ENCODE results near the gene G6PC3.
A peak's percentile ranks its signal among the peaks of the same experiment; 100 is the strongest.
"Not testable (repeated sequence)": the region's sequence is repeated elsewhere in the genome, so short reads cannot be mapped to it uniquely, and the experiment has no call there.

G6PC3 gene

DNA sequence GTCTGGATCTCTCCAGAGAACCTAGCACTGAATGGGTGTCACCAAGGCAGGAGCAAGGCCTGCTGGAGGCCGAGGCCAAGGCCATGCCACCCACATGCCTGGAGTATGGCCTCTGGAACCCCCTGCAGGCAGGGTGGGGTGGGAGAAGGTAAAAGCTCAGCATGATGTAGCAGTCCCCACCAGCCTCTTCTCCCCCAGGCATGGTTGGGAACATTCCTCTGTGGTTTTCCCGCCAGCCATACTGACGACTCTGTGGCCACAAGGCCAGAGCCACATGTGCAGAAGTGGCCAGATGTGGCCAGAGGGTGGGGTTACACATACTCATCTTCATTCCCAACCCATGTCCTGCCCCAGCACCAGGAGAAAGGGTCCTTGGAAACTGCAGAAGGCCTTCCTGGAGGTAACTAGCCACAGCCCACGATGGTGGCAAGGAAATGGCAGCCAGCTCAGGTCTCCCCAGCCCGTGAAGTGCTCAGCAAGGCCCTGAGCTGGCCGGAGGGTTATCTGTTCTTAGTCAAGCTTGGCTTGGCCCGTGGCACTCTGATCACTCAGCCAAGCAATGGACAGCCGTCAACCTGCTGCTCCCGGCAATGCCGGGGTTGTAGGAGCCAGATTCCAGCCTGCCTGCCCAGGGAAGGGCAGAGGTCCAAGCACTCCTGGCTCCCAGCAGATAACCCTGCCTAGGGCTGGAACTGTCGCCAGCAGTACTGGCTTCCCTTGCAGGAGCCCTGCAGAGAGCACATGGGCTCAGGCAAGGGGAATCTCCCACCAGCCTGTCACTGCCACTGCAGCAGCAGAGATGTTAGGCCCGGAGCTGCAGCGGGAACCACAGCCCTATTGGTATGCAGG is 26.8 kb downstream of the G6PC3 start:
- FAIRE-seq: no peak
- no peak for DNase-seq (ENCODE audit: insufficient read length, low spot score)
- TF ChIP-seq POLR2A (IDR thresholded peaks at IDR 0.05; ENCODE audit: low read depth, low read length): no peak

DNA sequence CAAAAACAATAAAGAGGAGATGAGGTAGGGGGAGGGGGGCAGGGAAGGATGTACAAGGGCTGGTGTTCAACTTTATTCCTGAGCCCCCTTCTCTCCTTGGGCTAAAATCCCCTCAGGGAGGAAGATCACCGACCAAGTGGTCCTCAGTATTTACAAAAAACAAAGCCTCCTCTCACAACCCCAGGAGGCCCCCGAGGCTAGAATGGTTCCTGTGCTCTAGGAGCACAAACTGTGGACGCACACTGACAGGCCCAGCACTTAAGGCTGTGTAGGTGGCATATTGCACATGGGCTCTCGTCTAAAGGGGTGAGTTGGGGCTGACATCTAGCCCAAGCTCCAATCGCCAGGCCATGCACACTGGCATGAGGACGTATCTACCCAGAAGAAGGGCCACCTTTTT is 31.3 kb downstream of the G6PC3 start:
- not testable (repeated sequence) for FAIRE-seq; DNase-seq (ENCODE audit: insufficient read length, low spot score)

DNA sequence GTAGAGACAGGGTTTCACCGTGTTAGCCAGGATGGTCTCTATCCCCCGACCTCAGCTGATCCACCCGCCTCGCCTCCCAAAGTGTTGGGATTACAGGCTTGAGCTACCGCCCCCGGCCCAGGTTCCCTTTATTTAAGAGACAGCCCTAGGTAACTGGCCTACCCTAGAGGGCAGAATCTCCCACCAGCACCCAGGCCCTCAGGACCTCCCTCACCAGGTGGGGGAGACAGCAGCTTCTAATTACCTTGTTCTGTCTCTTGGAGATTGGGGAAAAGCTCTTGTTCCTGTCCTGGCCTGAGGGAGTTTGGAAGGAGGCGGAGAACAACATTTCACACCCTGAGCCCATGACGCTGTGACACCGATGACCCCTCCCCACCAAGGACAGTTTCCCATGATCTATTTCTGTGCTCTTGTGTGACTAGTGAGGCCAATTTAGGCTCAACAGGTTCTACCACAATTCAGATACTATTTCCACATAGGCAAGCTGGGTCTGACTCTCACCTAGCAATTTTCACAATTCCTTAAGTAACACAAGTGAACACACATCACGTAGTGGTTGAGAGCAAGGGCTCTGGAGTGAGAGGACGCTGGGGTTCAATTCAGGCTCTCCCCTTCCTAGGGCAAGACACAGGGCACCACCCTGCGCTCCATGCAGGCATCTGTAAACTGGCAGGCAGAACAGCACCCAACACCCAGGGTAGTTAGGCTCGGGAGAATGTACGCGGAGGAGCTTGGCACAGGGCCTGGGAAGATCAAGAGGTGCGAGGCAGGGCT is 32.5 kb downstream of the G6PC3 start:
- no peak for TF ChIP-seq POLR2A (IDR thresholded peaks at IDR 0.05; ENCODE audit: low read depth, low read length)
- no peak for DNase-seq (ENCODE audit: insufficient read length, low spot score)
- no peak for FAIRE-seq

DNA sequence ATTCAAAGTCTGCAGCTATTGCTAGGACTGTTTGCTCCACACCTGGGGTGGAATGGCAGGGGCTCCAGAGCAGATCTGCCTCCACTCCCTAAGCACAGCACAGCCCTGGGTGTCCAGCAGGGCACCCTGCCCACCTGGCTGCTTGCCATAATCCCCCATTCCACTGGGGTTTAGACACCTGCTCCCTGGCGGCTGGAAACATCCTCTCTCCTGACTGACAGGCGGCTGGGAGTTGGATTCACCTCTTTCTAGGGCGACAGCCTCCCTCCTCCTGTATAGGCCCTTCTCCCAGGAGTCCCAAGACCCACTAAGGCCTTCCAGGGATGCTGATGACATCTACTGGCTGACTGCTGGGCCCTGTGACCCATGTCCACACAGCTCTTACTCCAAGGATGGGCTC is 34.9 kb downstream of the G6PC3 start:
- DNase-seq (ENCODE audit: insufficient read length, low spot score) (no peak), FAIRE-seq (no peak)
- TF ChIP-seq POLR2A (IDR thresholded peaks at IDR 0.05; ENCODE audit: low read depth, low read length): no peak

DNA sequence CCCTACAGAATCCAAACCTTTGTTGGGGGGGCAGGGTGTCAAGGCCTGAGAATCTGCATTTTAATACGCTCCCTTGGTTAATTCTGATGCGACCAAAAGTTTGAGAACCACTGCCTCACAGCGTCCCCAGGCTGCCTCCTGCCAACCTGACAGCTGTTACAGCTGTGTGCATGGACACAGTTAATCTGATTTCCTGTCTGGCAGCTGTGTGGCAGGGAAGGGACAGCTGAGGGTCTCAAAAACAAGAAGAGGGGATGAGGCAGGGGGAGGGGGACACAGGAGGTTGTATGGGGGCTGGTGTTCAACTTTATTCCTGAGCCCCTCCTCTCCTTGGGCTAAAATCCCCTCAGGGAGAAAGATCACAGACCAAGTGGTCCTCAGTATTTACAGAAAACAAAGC is 35.4 kb downstream of the G6PC3 start:
- no peak for FAIRE-seq
- TF ChIP-seq POLR2A (IDR thresholded peaks at IDR 0.05; ENCODE audit: low read depth, low read length): no peak
- DNase-seq (ENCODE audit: insufficient read length, low spot score): no peak

DNA sequence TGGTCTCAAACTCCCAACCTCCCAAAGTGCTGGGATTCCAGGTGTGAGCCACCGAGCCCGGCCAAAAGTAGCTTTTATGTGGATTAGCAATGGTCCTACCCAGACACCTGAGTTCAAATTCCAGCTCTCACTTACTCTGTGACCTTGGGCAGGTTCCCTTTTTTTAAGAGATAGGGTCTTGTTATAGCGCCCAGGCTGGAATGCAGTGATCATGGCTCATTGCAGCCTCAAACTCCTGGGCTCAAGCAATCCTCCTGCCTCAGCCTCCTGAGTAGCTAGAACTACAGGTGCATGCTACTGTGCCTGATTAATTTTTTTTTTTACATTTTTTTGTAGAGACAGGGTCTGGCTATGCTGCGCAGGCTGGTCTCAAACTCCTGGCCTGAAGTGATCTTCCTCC is 36.3 kb downstream of the G6PC3 start:
- no peak for DNase-seq (ENCODE audit: insufficient read length, low spot score)
- TF ChIP-seq POLR2A (IDR thresholded peaks at IDR 0.05; ENCODE audit: low read depth, low read length): no peak
- FAIRE-seq: no peak

DNA sequence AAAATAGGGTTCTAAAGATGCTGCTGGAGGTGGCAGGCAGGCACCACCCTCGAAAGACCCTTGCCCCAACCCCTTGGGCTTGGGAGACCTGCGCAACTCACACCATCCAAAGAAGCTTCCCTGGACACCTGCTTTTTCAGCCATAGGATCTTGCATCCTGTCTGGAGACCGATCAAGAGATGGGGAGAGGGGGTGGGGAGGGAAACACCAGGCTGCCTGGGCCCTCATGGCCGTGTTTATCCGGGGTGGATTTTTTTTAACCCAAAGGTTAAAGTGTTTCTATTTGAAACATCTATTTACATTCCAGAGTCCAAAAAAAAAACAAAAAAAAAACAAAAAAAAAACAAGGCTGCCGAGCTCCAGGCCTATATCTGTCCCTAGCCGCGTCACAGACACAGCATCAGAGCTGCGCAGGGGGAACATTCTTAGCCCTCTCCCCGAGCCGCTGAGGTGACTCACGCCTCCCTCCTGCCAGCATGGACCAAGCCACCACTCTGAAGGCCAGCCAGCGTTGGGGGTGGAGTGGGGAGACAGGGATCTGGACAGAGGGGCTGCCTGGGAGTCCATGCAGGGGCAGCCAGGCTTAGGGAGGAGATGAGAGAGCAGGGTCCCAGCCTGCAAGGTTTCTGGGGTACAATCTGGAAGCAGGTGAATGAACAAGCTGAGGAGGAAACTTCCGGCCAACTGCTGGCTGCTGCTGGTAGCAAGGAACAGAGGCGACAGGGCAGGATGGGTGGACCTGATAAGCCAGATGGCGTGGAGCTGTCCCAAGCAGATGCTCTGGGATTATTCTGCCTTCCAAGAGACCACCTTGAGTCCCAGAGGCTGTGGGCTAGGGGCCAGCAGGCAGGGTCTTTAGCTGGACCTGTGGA is 38.1 kb downstream of the G6PC3 start:
- DNase-seq (ENCODE audit: insufficient read length, low spot score) (peak; percentile 88), FAIRE-seq (no peak)
- TF ChIP-seq POLR2A (IDR thresholded peaks at IDR 0.05; ENCODE audit: low read depth, low read length): no peak

DNA sequence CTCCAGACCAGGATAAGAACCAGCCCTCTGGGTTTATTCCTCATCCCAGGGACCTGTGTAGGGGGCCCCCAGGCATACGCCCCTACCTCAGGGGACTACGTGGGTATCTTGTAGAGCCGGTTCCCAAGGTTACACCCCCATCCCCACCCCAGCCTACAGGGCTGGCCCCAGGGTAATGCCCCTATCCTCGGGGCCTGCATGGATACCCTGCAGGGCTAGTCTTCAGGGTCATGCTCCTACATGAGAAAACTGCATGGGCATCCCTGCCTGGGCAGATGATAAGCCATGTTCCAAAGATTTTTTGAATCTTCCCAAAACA is 38.7 kb downstream of the G6PC3 start:
- DNase-seq (ENCODE audit: insufficient read length, low spot score): no peak
- no peak for TF ChIP-seq POLR2A (IDR thresholded peaks at IDR 0.05; ENCODE audit: low read depth, low read length)
- FAIRE-seq: no peak

DNA sequence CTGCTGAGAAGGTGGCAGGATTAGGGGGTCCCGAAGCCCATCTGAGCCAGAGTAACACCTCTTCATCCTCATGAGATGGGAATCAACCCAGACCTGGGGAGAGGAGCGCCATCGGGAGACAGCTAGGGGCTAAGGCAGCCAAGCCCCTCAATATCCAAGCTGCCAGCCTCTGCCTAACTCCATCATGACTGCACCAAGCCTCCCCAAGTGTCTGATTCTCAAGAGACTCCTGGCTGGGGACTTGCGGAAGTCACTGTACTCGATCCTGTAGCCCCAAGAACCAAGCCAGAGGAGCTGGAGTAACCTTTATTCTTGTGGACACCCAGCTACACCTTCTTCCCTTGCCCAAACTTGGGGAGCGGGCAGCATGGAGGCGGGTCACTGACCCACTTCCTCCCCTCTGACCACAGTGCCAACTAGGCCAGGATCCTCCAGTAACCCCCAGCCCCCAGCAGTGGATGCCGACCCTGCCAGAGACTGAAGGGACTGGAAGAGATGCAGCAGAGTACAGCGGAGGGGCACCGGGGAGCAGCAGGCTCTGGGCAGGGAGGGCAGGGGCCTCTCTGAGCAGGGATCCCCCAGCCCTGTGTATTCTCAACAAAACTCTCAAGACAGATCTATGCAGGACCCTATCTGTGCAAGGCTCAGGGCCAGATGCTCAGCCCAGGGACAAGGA is 39.6 kb downstream of the G6PC3 start:
- FAIRE-seq: no peak
- no peak for TF ChIP-seq POLR2A (IDR thresholded peaks at IDR 0.05; ENCODE audit: low read depth, low read length)
- DNase-seq (ENCODE audit: insufficient read length, low spot score): no peak

DNA sequence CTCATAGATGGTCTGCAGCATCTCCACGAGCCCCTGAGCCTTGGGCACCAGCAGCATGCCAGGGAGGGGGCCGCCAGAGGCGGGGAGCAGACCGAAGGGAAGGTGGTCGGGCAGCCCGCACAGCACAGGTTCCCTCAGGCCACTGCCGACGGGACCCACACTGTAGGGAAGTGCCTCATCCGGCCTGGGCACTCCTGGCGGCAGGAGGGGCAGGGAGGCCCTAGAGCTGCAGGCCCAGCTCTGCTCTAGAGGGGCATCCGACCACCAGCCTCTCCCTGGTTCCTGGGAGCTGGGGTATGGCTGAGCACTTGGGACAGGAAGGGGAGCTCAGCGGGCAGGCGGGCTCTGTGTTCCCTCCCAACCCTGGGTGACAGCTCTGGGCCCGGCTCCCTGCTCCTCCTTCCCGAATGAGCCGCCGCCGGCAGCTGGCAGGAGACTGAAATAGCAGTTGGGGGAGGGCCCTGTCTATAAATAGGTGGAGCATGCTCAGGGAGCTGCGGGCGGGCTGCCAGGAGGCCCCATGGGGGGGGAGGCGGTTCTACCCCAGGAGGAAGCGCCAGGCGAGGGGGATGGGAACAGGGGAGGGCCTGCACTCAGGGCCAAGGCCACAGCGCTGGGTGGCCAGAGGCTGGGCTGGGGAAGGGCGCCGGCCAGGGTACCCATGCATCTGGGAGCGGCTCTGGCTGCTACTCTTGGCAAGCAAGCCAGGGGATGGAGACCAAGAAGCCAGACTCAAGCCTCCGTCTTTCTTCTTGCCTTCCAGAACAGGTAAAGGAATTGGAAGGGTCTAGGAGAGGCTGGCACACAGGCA is 40.5 kb downstream of the G6PC3 start:
- TF ChIP-seq POLR2A (IDR thresholded peaks at IDR 0.05; ENCODE audit: low read depth, low read length): peak; percentile 95
- FAIRE-seq (no peak), DNase-seq (ENCODE audit: insufficient read length, low spot score) (peak; percentile 80)

DNA sequence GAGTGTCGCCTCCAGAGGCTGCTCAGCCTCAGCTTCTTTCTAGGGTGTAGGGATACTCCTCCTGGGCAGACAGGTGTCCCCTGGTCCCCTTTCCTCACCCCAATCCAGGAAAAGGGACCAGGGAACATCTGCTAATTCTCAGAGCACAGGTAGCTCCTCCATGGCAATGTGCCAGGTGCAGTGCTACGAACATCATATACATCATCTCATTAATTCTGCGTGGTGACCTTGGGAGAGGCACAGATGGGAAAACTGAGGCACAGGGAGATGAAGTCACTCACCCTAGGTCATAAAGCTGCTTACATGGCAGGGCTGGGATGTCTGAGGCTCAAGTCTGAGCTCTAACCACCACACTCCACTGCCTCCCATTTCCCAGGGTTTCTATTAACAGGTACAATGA is 41.2 kb downstream of the G6PC3 start:
- no peak for DNase-seq (ENCODE audit: insufficient read length, low spot score)
- no peak for FAIRE-seq
- TF ChIP-seq POLR2A (IDR thresholded peaks at IDR 0.05; ENCODE audit: low read depth, low read length): no peak

DNA sequence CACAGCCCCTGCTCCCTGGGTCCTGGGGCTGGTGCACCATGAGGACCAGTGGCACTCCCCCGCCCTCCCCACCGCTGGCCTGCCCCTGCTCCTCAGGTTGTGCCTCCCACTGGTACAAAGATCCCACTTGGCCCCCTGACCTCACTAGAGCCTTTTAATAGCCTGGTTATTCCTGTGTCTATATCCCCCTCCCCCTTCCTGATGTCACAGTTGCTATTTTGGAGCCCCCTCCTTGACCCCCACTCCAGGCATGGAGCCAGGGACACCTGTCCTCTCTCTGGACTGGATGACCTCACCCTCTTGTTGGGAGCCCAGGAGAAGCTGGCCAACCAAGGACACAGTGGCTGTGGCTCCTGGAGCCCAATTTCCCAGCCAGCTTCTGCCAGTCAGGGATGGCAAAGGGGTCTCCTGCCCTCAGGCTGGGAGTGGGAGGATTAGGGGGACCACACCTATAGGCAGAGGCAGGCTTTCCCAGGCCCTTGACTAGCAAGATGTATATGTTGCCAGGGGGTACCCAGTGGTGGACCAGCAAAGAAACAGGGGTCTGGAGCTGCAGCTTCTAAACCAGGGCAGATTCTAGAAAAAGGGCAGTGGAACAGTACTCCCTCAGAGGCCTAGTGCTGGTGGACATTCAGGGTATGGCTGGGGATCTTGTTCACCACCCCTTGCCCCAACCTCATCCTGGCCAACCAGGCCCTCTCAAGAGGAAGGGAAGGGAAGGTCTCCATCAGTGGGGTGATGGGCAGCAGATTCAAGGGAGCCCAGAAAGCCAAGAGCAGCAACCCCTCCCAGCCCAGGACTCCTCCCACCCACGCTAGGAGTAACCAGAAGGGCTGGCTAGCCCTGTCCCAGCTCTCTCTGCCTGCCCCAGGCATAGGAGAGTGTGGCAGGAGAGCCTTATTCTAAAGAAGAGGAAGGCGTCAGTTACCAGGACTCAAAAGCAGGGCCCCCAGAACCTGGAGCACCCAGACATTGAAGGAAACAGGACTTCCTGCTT is 42.0 kb downstream of the G6PC3 start:
- FAIRE-seq (no peak), DNase-seq (ENCODE audit: insufficient read length, low spot score) (no peak)
- TF ChIP-seq POLR2A (IDR thresholded peaks at IDR 0.05; ENCODE audit: low read depth, low read length): no peak
